RKO (cell line): ENCODE measurements around the gene CEP112.

ENCODE experiments used
- DNase-seq: peaks from one replicate; pipeline ENCODE4 v3.0.0-alpha.2; 2016; ENCODE audit warnings: low spot score

CEP112 gene

GRCh38 chr17:65638221-65638975 lies 553.5 kb downstream of the CEP112 start:
- DNase-seq, result no peak

DNA sequence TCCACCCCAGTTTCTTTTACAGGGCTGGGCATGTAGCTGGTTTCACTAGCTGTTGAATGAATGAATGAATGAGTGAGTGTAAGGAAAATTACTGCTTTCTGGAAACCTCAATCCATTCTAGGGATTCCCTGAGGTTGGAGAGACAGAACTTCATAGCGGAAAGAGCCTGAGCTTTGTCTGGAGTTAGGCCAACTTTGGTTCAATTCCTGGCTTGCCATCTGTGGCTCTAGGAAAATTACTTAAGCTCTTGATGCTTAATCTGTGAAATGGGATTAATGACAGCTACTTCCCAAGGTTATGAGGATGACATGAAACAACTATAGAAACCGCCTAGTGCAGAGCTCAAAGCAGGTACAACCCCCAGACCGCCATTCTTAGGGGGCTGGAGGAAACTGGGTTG lies 554.1 kb downstream of the CEP112 start:
- no peak for DNase-seq

GRCh38 chr17:65634533-65634932 lies 557.4 kb downstream of the CEP112 start:
- DNase-seq, result no peak

- DNase-seq, result no peak
Observed at GRCh38 chr17:65633988-65634387, 557.9 kb downstream of the CEP112 start.

DNA sequence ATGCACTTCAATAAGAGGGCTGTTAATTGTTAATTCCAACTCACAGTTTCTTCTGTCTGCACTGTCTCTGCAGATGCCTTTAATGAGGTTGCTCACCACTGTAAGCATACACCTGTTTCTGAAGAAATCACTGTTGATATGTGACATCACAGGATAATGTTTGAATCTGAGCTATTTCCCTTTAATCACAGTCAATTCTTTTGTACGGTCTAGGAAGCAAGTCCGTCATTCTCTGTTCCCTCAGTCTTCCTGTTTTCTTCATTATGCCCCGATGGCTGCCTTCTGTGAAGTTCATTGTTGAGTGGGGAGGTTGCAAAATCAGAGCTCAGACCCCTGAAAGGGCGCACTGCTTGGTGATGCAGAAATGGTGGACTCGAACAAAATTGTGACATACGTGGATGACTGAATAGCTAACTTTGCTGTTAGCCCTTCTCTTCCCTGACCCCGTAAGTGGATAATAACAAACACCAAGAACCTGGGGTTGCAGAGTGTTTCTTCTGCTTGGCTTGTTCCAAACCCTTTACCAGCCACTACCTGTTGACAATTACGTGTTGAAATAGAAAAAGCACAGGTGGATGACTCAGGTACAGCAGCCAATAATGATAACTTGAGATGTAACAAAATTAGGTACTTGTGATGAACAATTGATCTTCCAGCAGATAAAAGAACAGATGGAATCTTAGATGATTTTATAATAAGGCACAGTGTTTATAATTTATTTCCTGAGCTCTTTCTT lies 558.6 kb downstream of the CEP112 start:
- no peak for DNase-seq

- no peak for DNase-seq
Observed at GRCh38 chr17:65630502-65630901, 561.4 kb downstream of the CEP112 start.

DNA sequence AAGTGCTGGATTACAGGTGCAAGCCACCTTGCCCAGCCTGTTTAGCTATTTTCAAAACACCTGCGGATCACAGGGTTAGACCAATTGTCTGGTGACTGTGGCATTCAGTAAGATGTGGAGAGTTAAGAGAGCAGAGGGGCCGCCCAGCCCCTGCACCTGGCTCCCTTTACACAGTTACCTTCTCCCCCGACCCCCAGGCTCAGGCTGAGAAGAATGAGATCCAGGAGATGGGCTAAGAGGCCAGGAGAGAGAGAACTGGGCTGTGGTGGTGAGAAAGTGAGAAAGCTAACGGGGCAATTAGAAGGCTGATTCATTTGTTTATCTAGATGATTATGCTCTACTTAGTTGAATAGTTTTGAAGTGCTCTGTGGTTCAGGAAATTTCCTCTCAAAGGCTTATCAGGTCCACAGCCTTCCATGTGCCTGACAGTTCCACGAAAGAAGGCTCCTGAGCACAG lies 562.7 kb downstream of the CEP112 start:
- DNase-seq, result no peak

DNA sequence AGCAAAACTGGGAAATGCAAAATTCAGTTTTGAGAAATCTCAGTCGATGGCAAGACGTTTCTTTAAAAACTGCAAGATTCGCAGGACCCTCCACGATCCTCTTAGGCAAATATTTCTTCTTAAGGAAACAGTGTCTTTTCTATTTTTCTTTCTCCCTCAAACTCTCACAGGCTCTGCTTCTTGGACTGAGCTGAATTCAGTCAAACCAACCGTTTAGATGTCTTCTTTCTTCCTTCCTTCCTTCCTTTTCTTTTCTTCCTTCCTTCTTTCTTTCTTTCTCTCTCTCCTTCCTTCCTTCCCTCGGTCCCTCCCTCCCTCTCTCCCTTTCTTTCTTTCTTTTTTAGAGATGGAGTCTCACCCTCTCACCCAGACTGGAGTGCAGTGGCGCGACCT lies 563.3 kb downstream of the CEP112 start:
- DNase-seq, result no peak

DNA sequence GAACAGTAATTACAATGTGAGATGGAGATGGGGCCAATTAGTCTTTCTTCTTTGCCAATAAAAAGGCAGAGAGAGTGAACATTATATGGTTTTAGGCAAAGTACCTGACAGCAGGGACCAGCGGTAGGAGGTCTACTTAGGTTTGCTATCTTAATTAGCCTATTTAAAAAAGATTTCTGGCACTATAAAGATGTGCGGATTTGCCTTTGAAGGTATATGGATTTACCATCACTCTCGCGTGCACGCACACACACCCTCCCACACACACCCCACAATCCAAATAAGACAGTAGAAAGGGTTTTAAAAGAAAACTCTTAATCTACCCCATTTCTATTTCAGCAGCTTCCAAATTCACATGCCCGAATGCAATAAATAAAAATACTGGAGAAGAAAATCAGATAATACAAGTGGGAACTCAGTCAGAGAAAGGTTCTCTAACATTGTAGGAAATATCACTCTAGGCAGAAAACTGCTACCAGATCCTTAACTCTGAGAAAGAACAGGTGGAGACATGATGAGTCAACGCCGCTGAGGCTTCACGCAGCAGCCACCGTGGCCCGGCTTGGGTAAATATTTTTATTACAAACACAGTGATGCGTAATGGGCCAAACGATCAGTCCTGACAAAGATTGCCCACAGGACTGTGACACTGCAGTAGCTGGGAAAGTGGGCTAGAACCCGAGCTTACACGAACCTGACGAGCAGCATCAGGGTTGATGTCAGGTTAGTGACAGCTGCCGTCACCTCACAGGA lies 563.9 kb downstream of the CEP112 start:
- no peak for DNase-seq

DNA sequence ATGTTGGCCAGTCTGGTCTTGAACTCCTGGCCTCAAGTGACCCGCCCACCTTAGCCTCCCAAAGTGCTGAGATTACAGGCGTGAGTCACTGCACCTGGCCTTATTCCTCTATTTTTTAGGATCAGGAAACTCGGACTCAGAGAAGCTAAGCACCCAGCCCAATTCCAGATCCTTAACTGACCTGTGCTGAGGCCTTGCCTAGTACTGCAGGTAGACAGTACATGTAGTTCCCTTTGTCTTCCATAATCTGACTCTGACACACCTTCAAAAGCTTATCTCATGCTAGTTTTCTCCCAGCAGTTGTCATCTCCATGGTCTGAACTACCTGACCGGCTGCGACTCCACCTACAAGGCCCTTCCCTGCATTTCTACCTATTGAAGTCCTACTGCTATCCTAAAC lies 564.8 kb downstream of the CEP112 start:
- DNase-seq, result no peak

- no peak for DNase-seq
Observed at GRCh38 chr17:65626451-65626850, 565.5 kb downstream of the CEP112 start.

GRCh38 chr17:65618516-65618915 lies 573.4 kb downstream of the CEP112 start:
- no peak for DNase-seq

- no peak for DNase-seq
Observed at GRCh38 chr17:65617496-65617895, 574.4 kb downstream of the CEP112 start.

- no peak for DNase-seq
Observed at GRCh38 chr17:65609749-65610148, 582.2 kb downstream of the CEP112 start.

GRCh38 chr17:65609286-65609685 lies 582.6 kb downstream of the CEP112 start:
- no peak for DNase-seq

- peak; percentile 57 for DNase-seq
Observed at GRCh38 chr17:65604070-65604469, 587.9 kb downstream of the CEP112 start.

- no peak for DNase-seq
Observed at GRCh38 chr17:65601881-65602280, 590.1 kb downstream of the CEP112 start.

GRCh38 chr17:65601145-65601544 lies 590.8 kb downstream of the CEP112 start:
- DNase-seq, result no peak

- DNase-seq, result no peak
Observed at GRCh38 chr17:65600518-65600917, 591.4 kb downstream of the CEP112 start.

DNA sequence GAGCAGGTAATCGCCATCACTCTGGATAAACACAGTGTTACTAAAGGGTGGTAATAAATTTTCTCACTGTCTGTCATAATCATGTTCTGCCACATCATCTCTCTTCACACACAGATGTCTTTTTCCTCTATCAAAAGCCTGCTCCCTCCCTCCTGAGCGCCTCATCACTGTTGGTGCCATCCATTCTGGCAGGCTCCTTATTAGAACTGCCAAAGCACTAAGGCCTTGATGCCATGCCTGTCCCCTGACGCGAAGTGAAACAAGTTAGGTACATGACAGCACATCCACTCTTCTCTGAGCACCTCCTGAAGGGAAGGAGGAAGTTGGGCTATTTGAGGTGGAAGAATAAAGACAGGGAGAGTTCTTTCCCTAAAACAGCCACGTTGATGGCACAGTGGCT lies 592.3 kb downstream of the CEP112 start:
- no peak for DNase-seq

DNA sequence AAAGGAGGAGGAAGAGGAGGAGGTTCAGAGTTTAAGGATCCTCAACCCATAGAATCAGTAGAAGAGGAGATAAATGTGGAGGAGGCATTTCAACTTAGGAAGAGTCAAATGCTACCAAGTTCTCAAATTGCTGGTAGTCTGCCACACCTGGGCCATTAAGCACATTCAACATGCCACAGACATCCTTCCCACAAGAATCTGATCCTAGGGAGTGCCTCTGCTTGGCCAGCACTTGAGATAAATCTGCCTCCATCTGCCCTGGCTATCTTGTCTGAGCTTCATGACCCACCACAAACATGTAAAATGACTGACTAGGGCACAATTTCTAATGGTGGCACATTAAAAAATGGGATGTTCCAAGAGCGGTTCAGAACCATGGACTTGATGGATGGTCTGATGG lies 593.2 kb downstream of the CEP112 start:
- no peak for DNase-seq

DNA sequence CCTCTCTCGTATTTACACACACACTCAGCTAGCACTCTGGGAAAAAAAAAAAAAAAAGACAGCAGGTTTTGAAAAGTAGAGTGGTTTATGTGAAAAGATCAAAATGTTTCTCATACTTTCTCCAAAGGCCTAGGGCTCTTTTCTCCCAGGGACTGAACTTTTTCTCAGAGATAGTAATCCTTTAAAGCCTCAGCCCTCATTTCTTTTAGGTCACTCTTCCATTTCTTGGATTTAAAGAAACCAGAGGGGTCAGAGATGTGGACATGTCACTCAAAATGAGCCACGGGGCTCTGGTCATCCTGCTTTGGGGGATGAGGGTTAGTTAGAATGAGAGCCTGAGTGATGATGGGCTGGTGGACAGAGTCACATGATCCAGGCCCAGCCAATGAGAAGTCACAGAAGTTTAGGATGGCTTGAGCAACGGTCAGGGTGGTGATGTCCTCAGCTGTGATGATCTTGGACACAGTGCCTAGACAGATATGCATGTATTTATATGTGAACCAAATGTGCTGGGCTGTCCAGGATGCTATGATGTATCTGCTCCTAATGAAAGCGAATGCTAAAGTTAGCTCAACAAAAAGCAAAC lies 596.8 kb downstream of the CEP112 start:
- DNase-seq, result no peak
